HEK293 (cell line): ENCODE measurements around the gene EBI3.

Experiments used
- BCL11B ChIP-seq: fragments of 450-650 bp; formaldehyde crosslinking; IDR thresholded peaks from 2 replicates; pipeline ENCODE4 v1.5.1; 2016; ENCODE audit warnings: low read depth, missing biosample characterization, missing genetic modification characterization
- BCL6B ChIP-seq: fragments of 450-650 bp; formaldehyde crosslinking; IDR thresholded peaks from 2 replicates; pipeline ENCODE4 v1.5.1; 2017; ENCODE audit warnings: missing biosample characterization, missing genetic modification characterization
- ELK4 ChIP-seq: IDR thresholded peaks from 2 replicates; pipeline ENCODE4 v1.6.1; 2011; ENCODE audit warnings: mild to moderate bottlenecking, low read depth, low read length, borderline replicate concordance
- GFI1B ChIP-seq: fragments of 450-650 bp; formaldehyde crosslinking; IDR thresholded peaks from 2 replicates; pipeline ENCODE4 v1.5.1; 2016; ENCODE audit warnings: missing biosample characterization, missing genetic modification characterization
- GLI4 ChIP-seq: fragments of 450-650 bp; formaldehyde crosslinking; IDR thresholded peaks from 2 replicates; pipeline ENCODE4 v1.5.1; 2016; ENCODE audit warnings: missing biosample characterization, missing genetic modification characterization
- GLIS2 ChIP-seq: fragments of 450-650 bp; formaldehyde crosslinking; IDR thresholded peaks from 2 replicates; pipeline ENCODE4 v1.5.1; 2016; ENCODE audit warnings: missing biosample characterization, missing genetic modification characterization
- HOXC10 ChIP-seq: sonication (generic); formaldehyde crosslinking; IDR thresholded peaks from 2 replicates; pipeline ENCODE4 v1.8.1; 2023; ENCODE audit warnings: mild to moderate bottlenecking, missing genetic modification reagents
- KLF9 ChIP-seq: fragments of 450-650 bp; formaldehyde crosslinking; IDR thresholded peaks from 2 replicates; pipeline ENCODE4 v1.5.1; 2016; ENCODE audit warnings: missing biosample characterization, missing genetic modification characterization, low read depth
- MYNN ChIP-seq: fragments of 450-650 bp; formaldehyde crosslinking; IDR thresholded peaks from 2 replicates; pipeline ENCODE4 v1.5.1; 2016; ENCODE audit warnings: missing biosample characterization, missing genetic modification characterization, borderline replicate concordance
- SALL2 ChIP-seq: fragments of 450-650 bp; formaldehyde crosslinking; IDR thresholded peaks from 2 replicates; pipeline ENCODE4 v1.5.0; 2017; ENCODE audit warnings: missing biosample characterization, mild to moderate bottlenecking, missing genetic modification characterization, borderline replicate concordance
- ZBTB7A ChIP-seq: fragments of 450-650 bp; formaldehyde crosslinking; IDR thresholded peaks from 2 replicates; pipeline ENCODE4 v1.5.1; 2016; ENCODE audit warnings: low read depth, missing biosample characterization, missing genetic modification characterization
- ZFP41 ChIP-seq: fragments of 450-650 bp; formaldehyde crosslinking; IDR thresholded peaks from 2 replicates; pipeline ENCODE4 v1.5.1; 2016; ENCODE audit warnings: missing biosample characterization, missing genetic modification characterization, borderline replicate concordance
- ZFP69B ChIP-seq: fragments of 450-650 bp; formaldehyde crosslinking; IDR thresholded peaks from 2 replicates; pipeline ENCODE4 v1.5.1; 2016; ENCODE audit warnings: missing biosample characterization, missing genetic modification characterization
- ZNF10 ChIP-seq: fragments of 450-650 bp; formaldehyde crosslinking; IDR thresholded peaks from 2 replicates; pipeline ENCODE4 v1.5.1; 2017; ENCODE audit warnings: missing biosample characterization, missing genetic modification characterization
- ZNF114 ChIP-seq: fragments of 450-650 bp; formaldehyde crosslinking; IDR thresholded peaks from 2 replicates; pipeline ENCODE4 v1.5.0; 2017; ENCODE audit warnings: missing biosample characterization, missing genetic modification characterization
- ZNF138 ChIP-seq: fragments of 450-650 bp; formaldehyde crosslinking; IDR thresholded peaks from 2 replicates; pipeline ENCODE4 v1.5.1; 2016; ENCODE audit warnings: missing biosample characterization, missing genetic modification characterization, borderline replicate concordance
- ZNF146 ChIP-seq: fragments of 450-650 bp; formaldehyde crosslinking; IDR thresholded peaks from 2 replicates; pipeline ENCODE4 v1.5.1; 2016; ENCODE audit warnings: missing biosample characterization, missing genetic modification characterization
- ZNF174 ChIP-seq: fragments of 450-650 bp; formaldehyde crosslinking; IDR thresholded peaks from 2 replicates; pipeline ENCODE4 v1.5.0; 2017; ENCODE audit warnings: missing biosample characterization, mild to moderate bottlenecking, missing genetic modification characterization
- ZNF221 ChIP-seq: fragments of 450-650 bp; formaldehyde crosslinking; IDR thresholded peaks from 2 replicates; pipeline ENCODE4 v1.5.1; 2017; ENCODE audit warnings: missing biosample characterization, missing genetic modification characterization, borderline replicate concordance
- ZNF24 ChIP-seq: fragments of 450-650 bp; formaldehyde crosslinking; IDR thresholded peaks from 2 replicates; pipeline ENCODE4 v1.5.1; 2016; ENCODE audit warnings: missing biosample characterization, missing genetic modification characterization
- ZNF266 ChIP-seq: fragments of 450-650 bp; formaldehyde crosslinking; IDR thresholded peaks from 2 replicates; pipeline ENCODE4 v1.5.1; 2016; ENCODE audit warnings: missing biosample characterization, missing genetic modification characterization, low read depth
- ZNF292 ChIP-seq: fragments of 450-650 bp; formaldehyde crosslinking; IDR thresholded peaks from 2 replicates; pipeline ENCODE4 v1.5.1; 2016; ENCODE audit warnings: low read depth, missing biosample characterization, missing genetic modification characterization, borderline replicate concordance
- ZNF391 ChIP-seq: fragments of 450-650 bp; formaldehyde crosslinking; IDR thresholded peaks from 2 replicates; pipeline ENCODE4 v1.5.1; 2016; ENCODE audit warnings: low read depth, missing biosample characterization, missing genetic modification characterization, borderline replicate concordance
- ZNF473 ChIP-seq: fragments of 450-650 bp; formaldehyde crosslinking; IDR thresholded peaks from 2 replicates; pipeline ENCODE4 v1.5.1; 2017; ENCODE audit warnings: missing biosample characterization, missing genetic modification characterization
- ZNF529 ChIP-seq: fragments of 450-650 bp; formaldehyde crosslinking; IDR thresholded peaks from 2 replicates; pipeline ENCODE4 v1.5.1; 2017; ENCODE audit warnings: missing genetic modification characterization, missing biosample characterization; ENCODE audit not compliant: insufficient replicate concordance
- ZNF571 ChIP-seq: fragments of 450-650 bp; formaldehyde crosslinking; IDR thresholded peaks from 2 replicates; pipeline ENCODE4 v1.5.0; 2017; ENCODE audit warnings: missing biosample characterization, missing genetic modification characterization
- ZNF600 ChIP-seq: fragments of 450-650 bp; formaldehyde crosslinking; IDR thresholded peaks from 2 replicates; pipeline ENCODE4 v1.5.1; 2016; ENCODE audit warnings: missing biosample characterization, missing genetic modification characterization
- ZNF677 ChIP-seq: fragments of 450-650 bp; IDR thresholded peaks from 2 replicates; pipeline ENCODE4 v1.5.0; 2018; ENCODE audit warnings: missing biosample characterization, mild to moderate bottlenecking, missing genetic modification characterization, moderate library complexity
- ZNF701 ChIP-seq: fragments of 450-650 bp; formaldehyde crosslinking; IDR thresholded peaks from 2 replicates; pipeline ENCODE4 v1.5.1; 2016; ENCODE audit warnings: missing biosample characterization, missing genetic modification characterization
- ZNF76 ChIP-seq: fragments of 450-650 bp; formaldehyde crosslinking; IDR thresholded peaks from 2 replicates; pipeline ENCODE4; 2016; ENCODE audit warnings: low read depth, missing biosample characterization, missing genetic modification characterization, borderline replicate concordance
- ZNF791 ChIP-seq: fragments of 450-650 bp; formaldehyde crosslinking; IDR thresholded peaks from 2 replicates; pipeline ENCODE4 v1.5.1; 2016; ENCODE audit warnings: missing biosample characterization, missing genetic modification characterization
- ZNF837 ChIP-seq: fragments of 450-650 bp; formaldehyde crosslinking; IDR thresholded peaks from 2 replicates; pipeline ENCODE4 v1.5.1; 2016; ENCODE audit warnings: missing biosample characterization, missing genetic modification characterization
- ZSCAN23 ChIP-seq: fragments of 450-650 bp; formaldehyde crosslinking; IDR thresholded peaks from 2 replicates; pipeline ENCODE4 v1.5.1; 2016; ENCODE audit warnings: missing biosample characterization, missing genetic modification characterization
- TF ChIP-seq, protein P1 (sequence below): sonication (generic); formaldehyde crosslinking; IDR thresholded peaks from 2 replicates; pipeline ENCODE4 v1.8.1; 2022; ENCODE audit warnings: mild to moderate bottlenecking, moderate library complexity, missing genetic modification reagents

Gene EBI3

GRCh38 chr19:4233282-4233853, 4.0 kb downstream of the EBI3 start (continued):
- TF ChIP-seq ZNF174 (tag by site-specific recombination) (no peak), GLIS2 (tag by site-specific recombination) (no peak), ZNF791 (tag by site-specific recombination) (no peak), ZNF391 (peak; percentile 90; the same call in 1 of the 2 replicates), ZNF571 (tag by site-specific recombination) (no peak), ZNF701 (tag by site-specific recombination) (no peak), ZNF221 (no peak), ZNF529 (tag by site-specific recombination) (no peak), HOXC10 (no peak), ZNF114 (tag by site-specific recombination) (no peak), ZFP69B (tag by site-specific recombination) (peak; percentile 50; the same call in 1 of the 2 replicates), ZNF837 (tag by site-specific recombination) (no peak), ZNF266 (tag by site-specific recombination) (no peak), GLI4 (tag by site-specific recombination) (peak; percentile 68; the same call in 1 of the 2 replicates), ZNF24 (peak; percentile 80), BCL6B (tag by site-specific recombination) (no peak), ZSCAN23 (tag by site-specific recombination) (peak; percentile 54; the same call in 1 of the 2 replicates), ZNF473 (tag by site-specific recombination) (no peak), ZNF10 (tag by site-specific recombination) (no peak), ZNF138 (tag by site-specific recombination) (no peak), ZNF76 (no peak), MYNN (tag by site-specific recombination) (no peak), KLF9 (tag by site-specific recombination) (peak; percentile 75), ELK4 (no peak), ZFP41 (tag by site-specific recombination) (peak; percentile 40; the same call in 1 of the 2 replicates), BCL11B (tag by site-specific recombination) (no peak), ZNF292 (no peak), GFI1B (tag by site-specific recombination) (no peak), SALL2 (peak; percentile 73; the same call in 1 of the 2 replicates), ZNF677 (tag by site-specific recombination) (no peak), ZNF600 (0 out of 2 replicates have a peak, but pooled peaks have one; percentile 16), ZNF146 (tag by site-specific recombination) (peak; percentile 39; the same call in 1 of the 2 replicates), ZBTB7A (tag by site-specific recombination) (no peak; the same call in 1 of the 2 replicates)
- TF ChIP-seq, protein P1, sequence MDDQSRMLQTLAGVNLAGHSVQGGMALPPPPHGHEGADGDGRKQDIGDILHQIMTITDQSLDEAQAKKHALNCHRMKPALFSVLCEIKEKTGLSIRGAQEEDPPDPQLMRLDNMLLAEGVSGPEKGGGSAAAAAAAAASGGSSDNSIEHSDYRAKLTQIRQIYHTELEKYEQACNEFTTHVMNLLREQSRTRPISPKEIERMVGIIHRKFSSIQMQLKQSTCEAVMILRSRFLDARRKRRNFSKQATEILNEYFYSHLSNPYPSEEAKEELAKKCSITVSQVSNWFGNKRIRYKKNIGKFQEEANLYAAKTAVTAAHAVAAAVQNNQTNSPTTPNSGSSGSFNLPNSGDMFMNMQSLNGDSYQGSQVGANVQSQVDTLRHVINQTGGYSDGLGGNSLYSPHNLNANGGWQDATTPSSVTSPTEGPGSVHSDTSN: no peak
